HL-60 (cell line): ENCODE results near the gene PTPRT.

Experiments
- CTCF ChIP-seq: IDR thresholded peaks from one replicate; pipeline ENCODE4 v1.5.1; 2011; ENCODE audit warnings: low read length, control low read depth, inconsistent platforms; ENCODE audit not compliant: insufficient read depth
- GABPA ChIP-seq: IDR thresholded peaks from 2 replicates; pipeline ENCODE4 v1.6.1; 2012; ENCODE audit warnings: low read depth
- POLR2AphosphoS5 ChIP-seq: IDR thresholded peaks from 2 replicates; pipeline ENCODE4 v1.6.1; 2012; ENCODE audit warnings: low read depth
- REST ChIP-seq: IDR thresholded peaks from 2 replicates; pipeline ENCODE4 v1.6.1; 2012; ENCODE audit warnings: low read depth; ENCODE audit not compliant: insufficient replicate concordance
- SPI1 ChIP-seq: IDR thresholded peaks from 2 replicates; pipeline ENCODE4 v1.6.1; 2012; ENCODE audit warnings: low read depth, mild to moderate bottlenecking, borderline replicate concordance

- no peak for TF ChIP-seq CTCF
- TF ChIP-seq POLR2AphosphoS5: no peak
- TF ChIP-seq GABPA: no peak
- no peak for TF ChIP-seq SPI1
- TF ChIP-seq REST: no peak
Observed at GRCh38 chr20:43007525-43007924, 182.2 kb downstream of the PTPRT start.
